Middle frontal gyrus (tissue), 1 donor: ENCODE measurements around the gene IRF8.
"Not testable (repeated sequence)": the region's sequence is repeated elsewhere in the genome, so short reads cannot be mapped to it uniquely, and the experiment has no call there.

Source experiments
- DNase-seq: peaks from one replicate; pipeline ENCODE4 v3.0.0-alpha.2; 2015; ENCODE audit warnings: low spot score; ENCODE audit errors: extremely low spot score

The IRF8 gene

DNA sequence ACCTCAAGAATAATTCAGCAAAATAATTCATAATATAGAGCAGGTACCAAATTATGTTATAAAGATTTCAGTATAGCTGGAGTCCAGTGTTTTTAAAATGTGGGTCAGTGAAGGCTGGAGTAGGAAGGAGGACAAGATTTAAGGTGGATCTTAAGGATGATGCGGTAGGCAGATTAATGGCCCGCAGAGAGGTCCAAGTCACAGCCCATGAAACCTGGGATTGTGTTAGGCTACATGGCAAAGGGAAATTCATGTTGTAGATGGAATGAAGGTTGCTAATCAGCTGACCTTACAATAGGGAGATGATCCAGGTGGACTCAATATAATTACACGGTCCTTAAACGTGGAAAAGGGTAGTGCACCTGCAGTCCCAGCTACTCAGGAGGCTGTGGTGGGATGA, 6.2 kb upstream of the IRF8 start:
- no peak for DNase-seq

DNA sequence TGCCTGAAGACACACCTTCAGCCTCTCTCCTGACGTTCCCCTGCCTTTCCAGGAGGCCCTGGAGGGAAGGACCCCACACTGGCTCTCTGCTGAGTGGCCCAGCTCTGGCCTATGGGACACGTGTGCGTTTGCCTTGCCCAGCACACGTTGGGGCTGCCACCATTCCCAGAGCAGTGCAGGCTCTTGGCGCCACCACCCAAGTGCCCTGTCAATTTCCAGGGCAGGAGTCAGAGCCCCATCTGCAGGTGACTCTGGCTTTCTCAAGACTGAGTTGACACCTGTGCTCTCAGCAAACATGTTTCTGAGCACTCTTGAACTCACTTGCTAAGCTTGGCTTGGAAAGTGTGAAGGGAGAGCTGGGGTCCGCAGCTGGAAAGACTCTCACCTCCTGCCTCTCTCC, 4.7 kb upstream of the IRF8 start:
- no peak for DNase-seq

DNA sequence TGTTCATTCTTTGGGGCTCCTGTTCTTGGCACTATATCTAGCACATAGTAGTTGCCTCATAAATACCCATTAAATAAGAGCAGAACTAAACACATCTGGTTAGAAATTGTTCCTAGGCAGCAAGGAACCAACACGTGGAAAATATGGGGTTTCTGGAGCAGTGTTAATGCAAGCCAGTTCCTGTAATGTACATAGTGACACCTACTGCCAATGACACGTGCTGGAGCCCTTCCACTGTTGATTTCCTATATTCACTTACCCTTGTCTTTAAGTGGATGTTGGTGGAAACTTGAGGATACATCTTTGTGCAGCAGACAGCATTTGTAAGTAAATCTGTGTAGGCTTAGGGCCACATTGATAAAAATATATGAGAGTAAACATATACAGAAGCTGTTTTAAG, 1.6 kb upstream of the IRF8 start:
- DNase-seq = no peak

DNA sequence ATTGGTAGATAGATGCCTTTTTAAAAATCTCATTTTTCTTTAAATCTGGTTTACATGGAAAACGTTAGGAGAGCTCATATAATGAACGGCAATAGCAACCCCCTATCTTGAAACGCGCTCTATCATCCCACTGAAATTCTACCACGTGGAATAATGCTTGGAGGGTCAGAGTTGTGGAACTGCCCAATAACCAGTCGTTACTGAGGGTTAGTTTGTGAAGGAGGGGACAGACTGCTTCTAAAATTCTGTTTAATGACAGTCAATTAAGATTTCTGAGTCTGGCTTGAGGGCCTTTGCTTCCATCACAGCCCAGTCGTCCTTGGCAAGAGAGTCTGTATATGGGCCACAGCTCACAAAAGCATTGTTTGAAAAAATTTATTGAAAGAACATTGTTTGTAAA, 482 bp downstream of the IRF8 start:
- no peak for DNase-seq

DNA sequence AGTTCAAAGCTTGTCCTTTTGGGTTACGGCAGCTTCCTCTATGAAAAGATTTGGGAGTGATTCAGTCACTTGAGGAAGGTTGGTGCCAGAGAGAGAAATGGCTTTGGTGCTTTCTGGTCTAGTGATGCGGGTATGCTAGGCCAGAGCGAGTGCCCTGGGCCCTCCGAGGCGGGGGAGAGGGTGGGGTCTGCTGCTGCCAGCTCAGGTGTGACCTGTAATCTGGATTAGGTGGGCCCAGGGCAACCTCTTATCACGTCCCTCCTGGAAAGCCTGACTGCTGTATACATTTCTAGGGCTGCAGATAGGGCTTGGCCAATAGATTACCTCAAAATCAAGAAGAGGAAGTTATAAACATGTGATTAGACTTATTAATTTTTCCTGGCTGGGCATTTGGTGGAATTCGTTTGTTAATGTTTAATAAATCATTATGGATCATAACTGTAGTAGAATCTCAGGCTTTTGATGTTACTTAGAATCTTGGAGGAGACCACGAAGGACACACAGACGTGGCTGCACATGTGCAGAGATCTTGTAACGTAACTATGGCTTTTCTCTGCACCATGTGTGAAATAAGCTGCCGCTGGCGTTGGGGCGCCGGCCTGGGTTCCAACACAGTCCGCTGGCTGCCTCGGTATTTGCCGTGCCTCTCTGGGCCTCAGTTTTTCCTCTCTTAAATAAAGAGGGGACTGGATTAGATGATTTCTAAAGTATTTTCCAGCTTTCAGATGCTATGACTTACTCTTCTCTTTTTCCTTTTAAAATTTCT, 1.2 kb downstream of the IRF8 start:
- DNase-seq = no peak

DNA sequence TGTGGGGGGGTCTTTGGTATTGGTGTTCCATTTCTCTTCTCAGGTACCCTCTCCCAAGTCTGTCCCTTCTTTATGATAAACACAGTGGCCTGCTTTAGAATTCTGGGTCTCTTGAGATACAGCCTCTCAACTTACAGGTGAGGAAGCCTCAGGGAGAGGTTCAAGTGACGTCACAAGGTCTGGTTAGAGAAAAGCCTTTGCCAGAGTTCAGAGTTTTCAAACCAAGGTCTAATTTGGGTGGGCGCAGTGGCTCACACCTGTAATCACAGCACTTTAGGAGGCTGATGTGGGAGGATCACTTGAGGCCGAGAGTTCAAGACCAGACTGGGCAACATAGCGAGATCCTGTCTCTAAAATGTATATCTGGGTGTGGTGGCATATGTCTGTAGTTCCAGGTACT, 2.1 kb downstream of the IRF8 start:
- no peak for DNase-seq

DNA sequence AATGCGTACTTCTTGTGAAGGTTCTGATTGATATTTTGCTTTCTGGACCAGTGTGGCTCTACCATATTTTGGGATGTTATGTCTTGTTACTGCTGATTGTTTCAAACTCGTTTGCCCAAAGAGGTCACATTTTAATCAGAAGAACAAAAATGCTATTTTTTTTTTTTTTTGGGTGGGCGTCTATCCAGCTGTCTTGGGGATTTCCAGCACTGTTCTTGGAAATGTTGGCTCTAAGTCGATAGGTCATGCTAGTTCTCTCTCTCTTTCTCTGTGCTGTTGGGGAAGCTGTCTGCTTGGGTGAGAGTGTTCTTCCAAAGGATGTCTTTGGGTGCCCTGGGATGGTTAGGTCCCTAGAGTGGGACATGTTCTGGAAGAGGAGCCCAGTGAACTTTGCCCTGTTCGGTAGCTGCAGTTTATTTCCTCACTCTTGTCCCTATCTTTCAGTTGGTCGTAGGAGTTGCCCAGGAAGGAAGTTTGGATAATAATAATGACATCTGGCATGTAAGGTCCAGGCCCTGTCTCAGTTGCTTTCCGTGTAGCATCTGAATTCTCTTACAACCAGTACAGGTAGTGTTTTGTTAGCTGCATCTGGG, 2.9 kb downstream of the IRF8 start:
- no peak for DNase-seq

DNA sequence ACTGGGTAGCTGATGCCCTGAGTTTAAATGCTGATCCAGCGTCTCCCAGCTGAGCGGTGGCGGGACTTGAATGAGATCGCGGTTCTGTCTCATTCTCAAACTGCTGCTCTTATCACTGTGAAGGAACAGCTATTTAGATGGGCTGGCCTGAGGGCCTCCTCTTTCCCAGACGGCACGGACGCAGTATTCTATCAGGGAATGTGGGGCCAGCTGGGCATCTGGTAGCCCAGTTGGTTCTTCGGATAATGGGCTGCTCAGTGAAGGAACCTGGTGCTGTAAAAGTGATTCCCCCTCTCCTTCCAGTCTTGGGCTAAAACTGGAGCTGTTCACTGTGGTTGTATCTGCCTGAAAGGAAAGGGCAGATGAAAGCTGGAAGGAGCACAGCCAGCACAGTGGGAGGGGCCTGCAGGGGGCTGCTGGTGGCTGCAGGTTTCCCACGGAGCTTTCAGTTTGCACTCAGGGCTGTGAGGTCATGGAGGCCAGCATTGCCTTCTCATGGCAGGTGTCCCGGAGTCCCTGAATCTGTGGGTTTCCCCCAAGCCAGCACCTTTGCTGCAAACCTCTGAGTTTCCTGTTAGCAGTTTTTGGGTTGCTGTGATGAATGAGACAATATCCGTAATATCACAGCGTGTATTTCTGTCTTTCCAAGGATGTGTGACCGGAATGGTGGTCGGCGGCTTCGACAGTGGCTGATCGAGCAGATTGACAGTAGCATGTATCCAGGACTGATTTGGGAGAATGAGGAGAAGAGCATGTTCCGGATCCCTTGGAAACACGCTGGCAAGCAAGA, 3.6 kb downstream of the IRF8 start:
- DNase-seq = no peak

DNA sequence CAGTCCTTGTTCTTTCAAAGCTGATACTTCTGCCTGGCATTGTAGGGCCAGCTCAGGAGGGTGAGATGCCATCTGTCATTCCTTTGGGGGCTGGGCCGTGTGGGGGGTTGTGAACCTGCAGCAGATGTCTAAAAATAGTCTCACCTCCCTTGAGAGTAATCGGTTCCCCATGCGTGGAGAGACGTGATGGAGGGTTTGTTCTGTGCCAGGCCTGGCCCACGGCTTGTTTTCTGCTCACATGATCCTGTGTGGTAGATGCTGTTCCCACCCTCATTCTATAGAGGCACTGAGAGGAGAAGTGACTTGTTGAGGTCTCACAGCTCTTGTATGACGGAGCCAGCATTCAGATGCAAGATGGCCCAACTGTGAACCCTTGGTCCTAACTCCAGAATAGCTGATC, 4.6 kb downstream of the IRF8 start:
- DNase-seq = no peak

DNA sequence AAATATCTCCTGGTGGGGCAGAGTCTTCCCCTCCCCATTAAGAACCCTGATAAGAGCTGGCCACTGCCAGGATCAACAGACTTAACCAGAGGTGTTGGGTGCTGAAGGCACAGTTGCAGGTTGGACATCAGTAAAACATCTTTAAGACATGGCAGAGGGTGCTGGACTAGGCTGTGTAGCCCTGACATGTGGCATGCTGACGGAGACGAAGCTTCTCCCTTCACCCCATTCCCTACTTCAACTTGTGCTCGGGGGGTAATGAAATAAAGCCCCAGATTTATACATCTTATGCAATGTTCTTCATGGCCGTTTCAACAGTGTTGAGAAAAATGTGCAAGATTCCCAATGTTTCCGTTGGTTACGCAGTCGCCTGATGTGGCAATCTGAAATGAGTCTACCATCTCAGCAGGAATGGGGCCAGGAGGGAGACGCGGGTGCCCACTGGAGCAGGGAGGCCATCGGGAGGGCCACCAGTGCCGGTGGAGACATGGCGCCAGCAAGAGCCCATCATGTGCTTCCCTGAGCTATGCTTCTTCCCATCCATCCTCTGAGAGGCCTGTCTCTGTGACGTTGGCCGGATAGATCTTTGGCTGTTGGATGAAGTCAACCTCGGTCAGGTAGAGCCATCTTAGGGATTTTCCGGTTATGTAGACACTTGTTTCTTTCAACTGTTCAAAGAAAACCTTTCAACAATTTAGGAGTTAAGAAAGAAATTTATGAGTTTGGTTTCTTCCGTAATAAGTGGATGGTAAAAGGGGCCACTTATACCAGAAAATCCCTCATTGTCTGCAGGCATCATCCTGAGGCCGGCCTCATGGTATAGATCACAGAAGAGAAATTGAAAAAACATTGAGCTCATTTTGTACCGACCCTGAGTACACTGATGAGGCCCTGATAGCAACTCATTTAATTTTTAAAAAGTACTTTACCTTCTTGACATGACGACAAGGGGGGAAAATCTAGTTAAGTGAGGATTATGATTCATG, 6.4 kb downstream of the IRF8 start:
- no peak for DNase-seq

DNA sequence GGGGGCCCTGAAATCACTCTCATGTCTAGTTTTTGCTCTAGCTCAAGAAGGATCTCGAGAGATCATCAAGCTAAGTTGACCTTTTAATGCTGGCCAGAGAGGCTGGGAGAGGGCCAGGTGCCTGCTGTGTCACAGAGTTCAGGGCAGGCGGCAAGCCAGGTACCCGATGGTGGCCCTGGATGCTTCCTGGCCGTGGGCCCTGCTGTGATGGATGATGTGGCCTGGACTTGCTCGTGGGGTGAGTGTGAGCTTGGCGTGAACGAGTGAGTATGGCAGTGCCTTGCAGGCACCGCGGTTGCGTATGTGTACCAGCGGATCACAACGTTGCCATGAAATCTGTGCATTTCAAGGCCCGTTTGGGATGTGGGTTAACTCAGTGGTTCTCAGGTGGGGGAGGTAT, 7.4 kb downstream of the IRF8 start:
- DNase-seq = no peak

DNA sequence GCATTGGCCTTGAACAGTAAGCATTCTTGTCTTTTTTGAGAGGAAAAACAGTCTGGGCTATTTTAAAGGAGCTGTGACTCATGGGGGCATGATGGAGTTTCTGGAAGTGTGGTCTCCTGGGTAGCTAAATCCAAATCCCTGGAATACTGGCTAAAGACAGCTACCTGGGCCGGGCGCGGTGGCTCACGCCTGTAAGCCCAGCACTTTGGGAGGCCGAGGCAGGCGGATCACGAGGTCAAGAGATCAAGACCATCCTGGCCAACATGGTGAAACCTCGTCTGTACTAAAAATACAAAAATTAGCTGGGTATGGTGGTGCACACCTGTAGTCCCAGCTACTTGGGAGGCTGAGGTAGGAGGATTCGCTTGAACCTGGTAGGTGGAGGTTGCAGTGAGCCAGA, 8.3 kb downstream of the IRF8 start:
- DNase-seq = not testable (repeated sequence)

DNA sequence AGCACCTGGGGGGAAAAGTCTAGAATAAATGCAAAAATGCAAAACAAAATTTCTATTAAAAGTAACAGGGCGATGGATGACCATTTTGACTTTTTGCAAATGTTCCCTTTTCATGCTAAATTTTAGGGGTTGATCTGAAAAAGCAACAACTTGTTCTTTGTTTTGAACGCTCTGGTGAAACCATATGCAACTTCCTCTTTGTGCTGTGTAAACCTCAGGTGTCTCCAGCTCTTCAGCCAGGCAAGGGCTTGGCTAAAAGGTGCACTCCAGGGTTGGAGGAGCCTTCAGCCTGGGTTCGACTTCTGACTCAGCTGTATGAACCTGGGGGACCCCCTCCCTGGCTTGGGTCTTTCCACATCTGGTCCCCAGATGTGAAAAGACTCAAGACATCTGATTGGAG, 9.5 kb downstream of the IRF8 start:
- DNase-seq = no peak

DNA sequence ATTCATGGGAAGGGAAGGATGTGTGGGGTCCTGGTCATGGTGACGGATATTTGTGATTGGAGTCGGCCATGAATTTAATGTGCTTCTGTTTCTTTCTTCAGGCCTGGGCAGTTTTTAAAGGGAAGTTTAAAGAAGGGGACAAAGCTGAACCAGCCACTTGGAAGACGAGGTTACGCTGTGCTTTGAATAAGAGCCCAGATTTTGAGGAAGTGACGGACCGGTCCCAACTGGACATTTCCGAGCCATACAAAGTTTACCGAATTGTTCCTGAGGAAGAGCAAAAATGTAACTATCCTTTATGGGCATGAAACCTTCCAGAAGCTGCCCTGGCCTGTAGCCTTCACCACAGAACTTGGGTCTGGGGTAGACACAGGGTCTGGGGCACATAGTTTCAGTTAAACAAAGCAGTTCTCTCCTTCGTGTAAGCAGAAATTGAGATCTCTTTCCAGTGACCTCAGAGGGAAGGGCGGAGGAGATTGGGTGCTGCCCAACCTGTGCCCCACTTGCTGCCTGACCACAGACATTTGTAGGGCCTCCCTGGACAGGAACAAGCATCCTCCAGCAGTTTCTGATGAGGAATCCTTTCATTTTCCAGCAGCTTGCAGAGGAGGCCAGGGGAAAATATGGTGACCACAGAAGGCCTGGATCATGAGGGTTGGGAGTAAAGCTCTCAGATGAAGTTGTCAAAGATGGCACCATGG, 10.1 kb downstream of the IRF8 start:
- DNase-seq = no peak

DNA sequence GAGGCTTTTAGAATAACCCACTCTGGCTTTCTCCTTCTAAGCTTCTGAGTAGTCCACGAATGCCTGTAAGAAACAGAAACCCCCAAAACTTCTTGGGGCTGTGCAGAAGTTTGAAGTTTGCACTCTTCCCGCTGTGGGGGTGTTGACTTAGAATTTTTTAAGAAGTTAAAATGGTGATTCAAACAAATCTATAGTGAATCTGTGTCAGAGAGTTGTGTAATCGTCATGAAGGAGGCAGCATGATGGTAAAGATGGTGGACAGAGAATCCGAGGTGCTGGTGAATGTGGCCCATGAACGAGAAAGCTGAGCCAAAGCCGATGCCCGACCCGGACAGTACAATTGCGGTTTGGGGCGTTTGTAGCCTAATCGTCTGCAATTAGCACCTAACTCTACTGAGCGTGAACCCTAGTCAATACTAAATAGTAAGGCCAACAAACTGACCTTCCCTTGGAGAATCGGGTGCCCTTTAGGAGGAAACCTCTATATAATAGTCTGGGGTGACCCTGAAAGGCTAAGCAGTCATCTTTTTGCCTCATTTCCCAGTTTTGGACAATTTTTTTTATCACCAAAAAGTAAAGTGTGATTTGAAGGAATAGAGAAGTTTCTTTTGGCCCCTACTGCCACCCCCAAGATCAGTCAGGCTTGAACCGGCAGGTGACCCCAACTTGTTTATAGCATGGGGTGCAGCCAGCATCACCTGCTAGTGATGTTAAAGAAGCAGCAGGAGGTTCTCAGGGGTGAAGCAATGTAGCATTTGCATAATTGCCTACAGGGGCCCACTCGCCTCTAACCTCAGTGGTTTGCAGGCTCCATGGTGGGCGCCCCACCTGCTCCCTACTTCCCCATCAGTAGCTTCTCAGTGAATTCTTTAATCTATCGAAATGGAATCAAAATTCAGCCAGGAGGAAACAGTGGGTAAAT, 11.2 kb downstream of the IRF8 start:
- no peak for DNase-seq

DNA sequence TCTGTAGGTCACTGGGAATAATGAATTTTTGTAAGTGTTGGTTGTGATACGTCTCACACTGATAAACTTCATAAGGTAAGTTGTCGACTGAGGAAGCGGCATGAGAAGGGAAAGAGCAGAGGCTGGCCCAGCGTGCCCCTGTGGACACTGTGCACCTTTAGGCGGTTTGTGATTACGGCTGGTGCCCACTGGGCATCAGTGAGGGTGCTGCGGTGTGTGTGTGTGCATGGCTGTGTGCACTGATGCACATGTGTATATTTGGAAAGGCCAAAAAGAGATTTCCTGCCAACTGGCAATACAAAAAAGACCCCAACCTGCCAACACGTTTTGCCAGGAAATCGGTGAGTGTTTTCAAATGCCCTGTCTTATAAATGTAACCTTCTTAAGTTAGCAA, 11.9 kb downstream of the IRF8 start:
- DNase-seq = no peak

DNA sequence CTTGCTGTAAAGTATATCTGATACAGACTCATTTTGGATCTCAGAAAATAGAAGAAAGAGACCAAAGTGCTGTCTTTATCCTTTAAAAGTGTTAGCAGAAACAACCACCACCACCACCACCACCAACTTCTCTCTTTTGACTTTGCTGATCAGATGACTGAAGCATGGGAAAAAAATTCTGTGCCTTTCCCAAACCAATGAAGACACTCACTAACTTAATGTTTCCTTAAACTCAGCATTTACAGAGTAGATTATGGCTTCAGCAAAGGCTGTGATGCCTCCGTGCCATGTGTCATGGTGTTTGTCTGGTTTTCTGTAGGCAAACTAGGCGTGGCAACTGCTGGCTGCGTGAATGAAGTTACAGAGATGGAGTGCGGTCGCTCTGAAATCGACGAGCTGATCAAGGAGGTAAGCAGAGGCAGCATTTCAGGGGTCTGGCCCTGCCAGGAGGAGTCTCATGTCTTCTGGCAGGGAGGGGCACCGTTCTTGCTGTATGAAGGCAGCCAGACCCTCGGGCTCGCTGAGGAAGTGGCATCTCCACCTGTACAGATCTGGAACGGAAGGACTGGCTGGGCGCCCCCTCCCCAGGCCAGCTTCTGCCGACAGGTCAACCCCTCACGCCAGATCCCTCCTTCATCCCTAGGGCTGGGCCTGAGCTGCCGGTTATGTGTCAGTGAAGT, 12.4 kb downstream of the IRF8 start:
- DNase-seq = no peak

DNA sequence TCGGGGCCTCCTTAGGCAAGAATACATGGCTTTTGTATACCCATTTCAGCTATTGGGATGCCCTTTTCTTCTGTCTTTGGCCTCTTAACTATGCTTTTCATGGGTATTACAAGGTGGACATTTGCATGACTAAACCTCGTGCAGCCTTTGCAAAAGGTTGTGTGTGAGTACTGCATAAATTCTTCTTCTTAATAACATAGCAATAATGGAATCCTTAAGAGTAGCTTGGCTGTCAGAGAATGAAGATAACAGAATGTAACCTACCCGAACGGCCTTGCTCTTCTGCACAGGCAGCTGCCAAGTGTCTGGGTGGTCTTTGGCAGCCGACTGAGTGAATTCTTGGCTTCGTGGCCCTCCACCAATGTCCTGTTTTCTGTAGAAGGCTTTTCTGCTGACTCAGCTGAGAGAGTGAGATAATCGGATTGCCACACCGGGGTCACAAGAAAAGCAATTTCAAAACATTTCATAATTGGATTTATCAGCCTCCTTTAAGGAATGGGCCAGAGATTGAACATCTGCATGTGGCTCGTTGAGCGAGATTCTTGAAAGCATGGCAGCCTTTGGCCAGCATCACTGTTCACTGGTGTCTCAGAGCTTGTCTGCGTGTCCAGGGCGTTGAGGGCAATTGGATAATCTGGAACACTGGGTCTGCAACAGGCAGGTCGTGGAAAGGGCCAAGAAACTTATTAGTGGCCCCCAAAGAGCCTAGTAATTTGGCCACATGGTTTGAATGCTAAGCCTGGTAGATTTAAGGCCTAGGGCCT, 13.4 kb downstream of the IRF8 start:
- DNase-seq = no peak
